Body of pancreas (tissue), 4 donors: ENCODE results near the gene HSPA12B.

Experiments used
- POLR2A ChIP-seq, 3 donors: fragments of 450-650 bp; IDR thresholded peaks; one replicate each; pipeline ENCODE4 v1.6.1; 2016; ENCODE audit warnings: antibody characterized with exemption in 3 of 3, mild to moderate bottlenecking in 2 of 3
- TF ChIP-seq, protein P1 (sequence below), 7 experiments: fragments of 450-650 bp in 4 of 7; fragments of 200-600 bp in 3 of 7; sonication (generic) in 3 of 7; IDR thresholded peaks; one replicate each; pipeline ENCODE4 v1.5.1; 2016 to 2019; ENCODE audit warnings: antibody characterized with exemption in 7 of 7

DNA sequence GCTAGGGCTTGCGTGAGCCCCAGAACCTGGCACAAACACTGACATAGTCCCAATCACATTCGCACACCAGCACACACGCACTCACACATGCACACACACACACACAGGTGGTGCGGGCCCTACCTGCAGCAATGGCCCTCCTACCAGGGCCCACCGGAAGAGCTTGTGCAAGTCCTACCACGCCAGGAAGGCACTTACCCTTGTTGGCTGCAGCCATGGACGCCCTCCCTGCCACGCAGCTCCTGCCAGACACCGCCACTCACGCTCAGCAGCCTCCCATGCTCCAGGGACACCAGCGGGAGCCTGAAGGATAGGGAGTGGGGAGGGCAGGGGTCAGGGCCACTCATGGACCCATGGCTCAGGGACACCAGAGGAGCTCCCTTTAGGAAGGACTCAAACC, 27.4 kb downstream of the HSPA12B start:
- TF ChIP-seq, protein P1, sequence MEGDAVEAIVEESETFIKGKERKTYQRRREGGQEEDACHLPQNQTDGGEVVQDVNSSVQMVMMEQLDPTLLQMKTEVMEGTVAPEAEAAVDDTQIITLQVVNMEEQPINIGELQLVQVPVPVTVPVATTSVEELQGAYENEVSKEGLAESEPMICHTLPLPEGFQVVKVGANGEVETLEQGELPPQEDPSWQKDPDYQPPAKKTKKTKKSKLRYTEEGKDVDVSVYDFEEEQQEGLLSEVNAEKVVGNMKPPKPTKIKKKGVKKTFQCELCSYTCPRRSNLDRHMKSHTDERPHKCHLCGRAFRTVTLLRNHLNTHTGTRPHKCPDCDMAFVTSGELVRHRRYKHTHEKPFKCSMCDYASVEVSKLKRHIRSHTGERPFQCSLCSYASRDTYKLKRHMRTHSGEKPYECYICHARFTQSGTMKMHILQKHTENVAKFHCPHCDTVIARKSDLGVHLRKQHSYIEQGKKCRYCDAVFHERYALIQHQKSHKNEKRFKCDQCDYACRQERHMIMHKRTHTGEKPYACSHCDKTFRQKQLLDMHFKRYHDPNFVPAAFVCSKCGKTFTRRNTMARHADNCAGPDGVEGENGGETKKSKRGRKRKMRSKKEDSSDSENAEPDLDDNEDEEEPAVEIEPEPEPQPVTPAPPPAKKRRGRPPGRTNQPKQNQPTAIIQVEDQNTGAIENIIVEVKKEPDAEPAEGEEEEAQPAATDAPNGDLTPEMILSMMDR (IDR thresholded peaks at IDR 0.05): no peak
- TF ChIP-seq POLR2A (IDR thresholded peaks at IDR 0.05): no peak
